Naive thymus-derived CD4-positive, alpha-beta T cell (primary cell): Measurements from ENCODE around the gene TNS3. TPM values are rescaled to one million over a fixed set of nuclear protein-coding genes. Genes with fewer than 3 reads are reported as not detected.

Experiments
- ATAC-seq: fragments of 150-1000 bp; cut with Tn5 transposase; 2 replicates; pipeline ENCODE4 v1.10.0; 2021; ENCODE audit warnings: mild to moderate bottlenecking, moderate library complexity
- CTCF ChIA-PET: fragments of 350-600 bp; sonication (Branson Sonifier 250); formaldehyde crosslinking; loops from one replicate; lab custom pipeline; 2021; ENCODE audit warnings: antibody characterized with exemption; lab: Charles Lee
- POLR2A ChIA-PET: fragments of 350-600 bp; sonication (Branson Sonifier 250); formaldehyde crosslinking; loops from one replicate; lab custom pipeline; 2021; ENCODE audit warnings: antibody characterized with exemption, inconsistent platforms; lab: Charles Lee
- DNase-seq, 9 donors: peaks; one replicate each; pipeline versions ENCODE4 v3.0.0 to v3.0.0-alpha.2; 2020 to 2022; ENCODE audit warnings: mixed read lengths in 1 of 9
- H3K27ac ChIP-seq: one replicate; pipeline ENCODE4 v1.7.0; 2013; ENCODE audit warnings: mild to moderate bottlenecking, low read depth, low read length, moderate library complexity
- H3K27me3 ChIP-seq, 2 donors: one replicate each; pipeline ENCODE4 v1.7.0; 2013; ENCODE audit warnings: low read length in 2 of 2, mild to moderate bottlenecking in 2 of 2, moderate library complexity in 2 of 2; ENCODE audit not compliant: control insufficient read depth in 2 of 2, insufficient read depth in 2 of 2
- H3K36me3 ChIP-seq, 3 experiments: 1 replicate in 2 of 3; 2 replicates in 1 of 3; pipeline ENCODE4 v1.7.0; 2013; ENCODE audit warnings: low read length in 3 of 3, mild to moderate bottlenecking in 3 of 3, moderate library complexity in 1 of 3; ENCODE audit not compliant: insufficient read depth in 3 of 3, control insufficient read depth in 2 of 3
- H3K4me1 ChIP-seq, 2 donors: one replicate each; pipeline ENCODE4 v1.7.0; 2013; ENCODE audit warnings: low read length in 2 of 2, mild to moderate bottlenecking in 2 of 2, moderate library complexity in 1 of 2; ENCODE audit not compliant: control insufficient read depth in 2 of 2, insufficient read depth in 2 of 2
- H3K4me3 ChIP-seq: 2 replicates; pipeline ENCODE4 v1.7.0; 2013; ENCODE audit warnings: mild to moderate bottlenecking, low read length
- H3K9me3 ChIP-seq, 3 experiments: 1 replicate in 2 of 3; 2 replicates in 1 of 3; pipeline ENCODE4 v1.7.0; 2013; ENCODE audit warnings: low read length in 3 of 3; ENCODE audit not compliant: control insufficient read depth in 2 of 3
- H3K27ac Mint-ChIP-seq, 9 donors: one replicate each; pipeline ENCODE4 v1.8.0; 2020 to 2022; ENCODE audit warnings: mixed read lengths in 9 of 9, mild to moderate bottlenecking in 8 of 9, moderate library complexity in 5 of 9, inconsistent platforms in 2 of 9
- H3K27me3 Mint-ChIP-seq, 5 donors: one replicate each; pipeline ENCODE4 v1.8.0; 2021 to 2022; ENCODE audit warnings: mixed read lengths in 5 of 5, mild to moderate bottlenecking in 1 of 5
- H3K36me3 Mint-ChIP-seq, 5 donors: one replicate each; pipeline ENCODE4 v1.8.0; 2020 to 2022; ENCODE audit warnings: mixed read lengths in 5 of 5, mild to moderate bottlenecking in 3 of 5, inconsistent platforms in 1 of 5
- H3K4me1 Mint-ChIP-seq, 7 donors: one replicate each; pipeline ENCODE4 v1.8.0; 2020 to 2022; ENCODE audit warnings: mixed read lengths in 7 of 7, mild to moderate bottlenecking in 3 of 7, inconsistent platforms in 1 of 7
- H3K4me3 Mint-ChIP-seq, 10 donors: one replicate each; pipeline ENCODE4 v1.8.0; 2020 to 2022; ENCODE audit warnings: mild to moderate bottlenecking in 10 of 10, mixed read lengths in 10 of 10, moderate library complexity in 6 of 10, inconsistent platforms in 2 of 10
- H3K9me3 Mint-ChIP-seq, 11 donors: one replicate each; pipeline ENCODE4 v1.8.0; 2020 to 2022; ENCODE audit warnings: mixed read lengths in 11 of 11, mild to moderate bottlenecking in 4 of 11, inconsistent platforms in 1 of 11, moderate library complexity in 1 of 11
- intact Hi-C, 2 donors: fragments of 100-400 bp; cut with micrococcal nuclease; formaldehyde crosslinking; loops; one replicate each; pipeline ENCODE4 v1.15.1; 2023
- polyA plus RNA-seq, 2 donors: library from polyadenylated mRNA; unstranded; fragments of 300-500 nt; fragmentation: Illumina TruSeq; gene quantifications; one replicate each; pipeline ENCODE4 v1.2.3, GENCODE V29; 2021
- total RNA-seq, 6 experiments: library from RNA in 5 of 6; stranded (reverse) in 5 of 6; gene quantifications; 1 replicate in 5 of 6; 2 replicates in 1 of 6; pipeline ENCODE4 v1.2.3 and lab custom pipeline; 2021 to 2026

Gene TNS3
- total and polyA plus RNA-seq, 7 experiments from 2014 or later: 0.85 to 38.3 (median 2.6) TPM; not detected in 2

DNA sequence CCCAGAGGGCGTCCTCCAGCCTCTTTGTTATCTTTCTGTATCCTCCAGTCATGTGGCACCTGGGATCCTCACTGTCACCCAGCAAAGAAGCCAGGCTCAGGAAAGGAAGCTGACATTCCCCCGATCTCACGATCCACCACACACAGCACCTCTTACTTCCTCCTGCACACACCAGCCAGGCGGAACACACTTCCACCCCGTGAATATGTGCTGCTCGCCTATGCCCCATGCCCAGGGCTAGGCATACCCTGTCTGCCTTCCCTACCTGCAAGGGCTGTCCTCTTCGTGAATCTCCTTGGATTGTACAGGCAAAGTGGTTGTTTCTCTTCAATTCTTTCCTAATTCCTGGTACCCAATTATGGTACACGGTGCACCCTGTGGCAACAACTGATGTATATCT lies 191.0 kb downstream of the TNS3 start:
- no peak overlapping the region for H3K27ac ChIP-seq
- H3K9me3 ChIP-seq: no peaks in the 10 kb centered on the region
- intact Hi-C loops: no loop called here
- no peaks in the 10 kb centered on the region for H3K4me1 ChIP-seq
- H3K4me3 ChIP-seq: no peak overlapping the region
- DNase-seq (no peak), ATAC-seq (no peak)
- no peak overlapping the region for H3K4me3 Mint-ChIP-seq
- H3K4me1 Mint-ChIP-seq: peaks cover 0 to 1% (median 0%) of the 10 kb centered on the region in 7 donors
- no peaks in the 10 kb centered on the region for H3K36me3 Mint-ChIP-seq
- H3K36me3 ChIP-seq: no peaks in the 10 kb centered on the region
- peaks cover 0 to 6% (median 0%) of the 10 kb centered on the region in 11 donors for H3K9me3 Mint-ChIP-seq
- POLR2A ChIA-PET: no interaction called here
- peaks cover 0 to 29% (median 0%) of the 10 kb centered on the region in 5 donors for H3K27me3 Mint-ChIP-seq
- H3K27ac Mint-ChIP-seq: no peak overlapping the region
- CTCF ChIA-PET: no interaction called here
- H3K27me3 ChIP-seq: no peaks in the 10 kb centered on the region

GRCh38 chr7:47389923-47390630 lies 191.8 kb downstream of the TNS3 start:
- Mint-ChIP-seq H3K9me3 (peaks cover 0 to 6% (median 0%) of the 10 kb centered on the region in 11 donors), H3K27me3 (peaks cover 0 to 33% (median 0%) of the 10 kb centered on the region in 5 donors), H3K4me3 (no peak overlapping the region), H3K27ac (no peak overlapping the region), H3K4me1 (peaks cover 0 to 1% (median 0%) of the 10 kb centered on the region in 7 donors), H3K36me3 (no peaks in the 10 kb centered on the region)
- DNase-seq (no peak), ATAC-seq (no peak)
- Histone ChIP-seq H3K36me3 (no peaks in the 10 kb centered on the region), H3K4me3 (no peak overlapping the region), H3K27ac (no peak overlapping the region), H3K9me3 (no peaks in the 10 kb centered on the region), H3K27me3 (no peaks in the 10 kb centered on the region), H3K4me1 (no peaks in the 10 kb centered on the region)
- CTCF ChIA-PET: no interaction called here
- POLR2A ChIA-PET: no interaction called here
- intact Hi-C loops: no loop called here

DNA sequence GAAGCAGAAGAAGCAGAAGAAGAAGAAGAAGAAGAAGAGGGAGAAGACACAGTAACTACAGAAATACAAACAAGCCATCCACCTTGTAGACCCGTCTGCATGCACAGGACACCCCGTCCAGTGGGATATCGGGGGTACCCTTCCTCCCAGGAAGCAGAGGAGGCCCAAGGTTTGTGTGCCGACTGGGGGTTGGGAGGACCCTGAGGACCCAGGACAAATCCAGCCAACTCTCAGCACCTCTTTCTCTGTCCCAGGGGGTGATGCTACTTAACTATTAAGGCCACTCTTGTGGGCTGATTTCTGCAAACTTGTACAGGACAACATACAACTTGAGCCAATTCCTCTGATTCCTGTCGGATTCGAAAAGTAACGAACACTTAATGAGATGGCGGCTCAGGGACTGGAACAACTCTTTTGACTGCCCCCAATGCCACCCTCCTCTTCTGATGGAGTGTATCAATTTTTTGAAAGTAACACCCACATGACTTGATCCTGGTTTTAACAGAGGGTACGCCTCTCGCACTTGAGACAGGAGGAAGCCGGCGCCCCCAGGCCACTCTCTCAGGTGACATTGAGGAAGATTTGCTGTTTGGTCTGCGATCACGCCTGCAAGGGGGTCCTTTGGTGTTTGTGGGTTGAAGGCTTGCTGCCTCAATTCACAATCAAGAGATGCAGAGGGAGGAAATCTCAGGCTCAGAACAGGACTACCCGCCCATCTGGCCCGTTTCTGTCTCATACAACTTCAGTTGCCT lies 192.6 kb downstream of the TNS3 start:
- Mint-ChIP-seq H3K4me3 (no peak overlapping the region), H3K4me1 (peaks cover 0 to 1% (median 0%) of the 10 kb centered on the region in 7 donors), H3K9me3 (peaks cover 0 to 6% (median 0%) of the 10 kb centered on the region in 11 donors), H3K27ac (no peak overlapping the region), H3K27me3 (peaks cover 0 to 37% (median 0%) of the 10 kb centered on the region in 5 donors), H3K36me3 (no peaks in the 10 kb centered on the region)
- no peaks in the 10 kb centered on the region for H3K4me1 ChIP-seq
- H3K4me3 ChIP-seq: no peak overlapping the region
- no peaks in the 10 kb centered on the region for H3K36me3 ChIP-seq
- no peak for DNase-seq
- no peak for ATAC-seq
- ChIA-PET POLR2A (no interaction called here), CTCF (no interaction called here)
- no peaks in the 10 kb centered on the region for H3K27me3 ChIP-seq
- intact Hi-C loops: no loop called here
- H3K9me3 ChIP-seq: no peaks in the 10 kb centered on the region
- no peak overlapping the region for H3K27ac ChIP-seq

- H3K36me3 Mint-ChIP-seq: no peaks in the 10 kb centered on the region
- no peak for ATAC-seq
- Histone ChIP-seq H3K27me3 (no peaks in the 10 kb centered on the region), H3K4me1 (no peaks in the 10 kb centered on the region), H3K9me3 (no peaks in the 10 kb centered on the region), H3K27ac (no peak overlapping the region), H3K36me3 (no peaks in the 10 kb centered on the region), H3K4me3 (no peak overlapping the region)
- peaks cover 0 to 34% (median 0%) of the 10 kb centered on the region in 5 donors for H3K27me3 Mint-ChIP-seq
- H3K4me3 Mint-ChIP-seq: no peak overlapping the region
- no peaks in the 10 kb centered on the region for H3K4me1 Mint-ChIP-seq
- H3K27ac Mint-ChIP-seq: no peak overlapping the region
- POLR2A ChIA-PET: no interaction called here
- intact Hi-C loops: no loop called here
- no peak for DNase-seq
- CTCF ChIA-PET: no interaction called here
- peaks cover 0 to 6% (median 0%) of the 10 kb centered on the region in 11 donors for H3K9me3 Mint-ChIP-seq
These were observed 194.4 kb downstream of the TNS3 start for GRCh38 chr7:47387506-47387905.

DNA sequence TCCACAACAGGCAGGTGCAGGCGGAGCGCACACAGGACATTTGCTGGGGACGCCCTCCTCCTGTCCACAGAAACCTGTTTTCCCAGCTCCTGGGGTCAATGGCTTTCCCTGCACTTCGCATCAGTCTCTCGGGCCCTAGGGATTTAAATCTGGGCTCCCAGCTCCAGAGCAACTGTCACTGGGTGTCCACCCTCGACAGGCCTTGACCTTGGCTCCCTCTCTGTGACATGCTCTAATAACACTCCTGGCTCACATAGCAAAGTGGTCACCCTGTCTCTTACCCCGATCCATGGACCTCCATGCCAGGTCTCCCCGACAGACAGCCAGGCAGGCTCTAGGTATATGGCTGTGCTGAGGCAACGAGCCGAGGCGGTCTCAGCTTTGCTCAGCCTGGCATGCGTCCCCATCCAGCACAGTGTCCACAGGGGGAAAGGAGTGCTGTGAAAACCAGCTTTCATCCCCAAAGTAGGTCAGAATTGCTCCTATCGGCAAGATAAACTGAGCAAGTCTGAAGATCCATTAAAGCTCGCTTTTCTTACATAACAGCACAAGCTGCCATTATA lies 195.6 kb downstream of the TNS3 start:
- no peak for DNase-seq
- H3K27me3 ChIP-seq: no peaks in the 10 kb centered on the region
- peaks cover 0 to 33% (median 0%) of the 10 kb centered on the region in 5 donors for H3K27me3 Mint-ChIP-seq
- H3K4me3 ChIP-seq: no peak overlapping the region
- no peak overlapping the region for H3K4me3 Mint-ChIP-seq
- intact Hi-C loops: no loop called here
- no peak overlapping the region for H3K27ac ChIP-seq
- ATAC-seq: no peak
- no peaks in the 10 kb centered on the region for H3K4me1 Mint-ChIP-seq
- H3K9me3 ChIP-seq: no peaks in the 10 kb centered on the region
- no peak overlapping the region for H3K27ac Mint-ChIP-seq
- ChIA-PET POLR2A (no interaction called here), CTCF (no interaction called here)
- H3K36me3 Mint-ChIP-seq: no peaks in the 10 kb centered on the region
- peaks cover 0 to 6% (median 0%) of the 10 kb centered on the region in 11 donors for H3K9me3 Mint-ChIP-seq
- no peaks in the 10 kb centered on the region for H3K4me1 ChIP-seq
- H3K36me3 ChIP-seq: no peaks in the 10 kb centered on the region

DNA sequence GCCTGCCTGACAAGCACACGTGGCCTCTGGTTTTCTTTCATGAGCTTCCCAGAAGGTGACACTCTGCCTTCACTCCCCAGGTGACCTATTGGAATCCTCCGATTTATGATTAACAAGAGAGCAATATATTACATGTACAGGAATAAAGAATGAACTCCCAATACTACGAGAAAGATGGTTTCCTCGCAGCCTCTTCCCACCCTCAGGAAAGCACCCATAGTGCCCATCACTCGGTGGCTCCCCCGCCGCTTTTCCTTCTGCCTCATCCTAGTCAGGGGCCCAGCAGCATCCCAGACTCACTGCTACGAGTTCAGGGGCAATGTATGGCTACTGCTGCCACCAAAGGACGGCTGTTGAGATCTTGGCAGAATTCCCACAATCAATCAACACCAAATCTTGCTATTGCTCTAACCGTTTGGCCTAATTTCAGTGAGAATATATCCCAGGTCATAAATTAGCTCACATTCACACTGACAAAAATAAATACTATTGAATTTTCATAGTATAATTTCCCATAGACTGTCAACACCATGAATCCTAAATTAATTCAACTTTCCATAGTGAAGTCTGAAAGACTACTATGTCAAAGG lies 196.3 kb downstream of the TNS3 start:
- Histone ChIP-seq H3K27me3 (no peaks in the 10 kb centered on the region), H3K9me3 (no peaks in the 10 kb centered on the region), H3K4me1 (no peaks in the 10 kb centered on the region), H3K27ac (no peak overlapping the region), H3K36me3 (no peaks in the 10 kb centered on the region), H3K4me3 (no peak overlapping the region)
- Mint-ChIP-seq H3K36me3 (no peaks in the 10 kb centered on the region), H3K9me3 (peaks cover 0 to 4% (median 0%) of the 10 kb centered on the region in 11 donors), H3K4me3 (no peak overlapping the region), H3K4me1 (no peaks in the 10 kb centered on the region), H3K27ac (no peak overlapping the region), H3K27me3 (peaks cover 0 to 26% (median 0%) of the 10 kb centered on the region in 5 donors)
- ATAC-seq (no peak), DNase-seq (no peak)
- intact Hi-C loops: no loop called here
- ChIA-PET CTCF (no interaction called here), POLR2A (no interaction called here)
